ENCODE results near the gene BTK.

DNA sequence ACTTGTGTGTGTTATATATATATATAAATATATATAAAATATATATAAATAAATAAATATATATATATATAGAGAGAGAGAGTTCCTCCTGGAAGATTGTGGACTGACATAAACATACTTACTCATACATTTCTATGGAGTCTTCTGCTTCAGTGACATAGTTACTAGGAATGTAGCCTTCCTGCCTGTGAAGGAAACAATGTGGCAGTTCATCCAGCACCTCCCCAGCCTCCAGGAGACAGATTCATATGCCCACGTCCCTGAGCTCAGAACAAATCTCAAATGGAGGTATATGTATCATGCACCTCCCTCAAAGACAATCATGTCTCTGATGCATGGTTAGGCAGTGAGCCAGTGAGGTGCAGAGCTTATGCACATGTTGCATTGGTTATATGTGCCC lies 26.0 kb downstream of the BTK start:
- TF ChIP-seq, protein P1, sequence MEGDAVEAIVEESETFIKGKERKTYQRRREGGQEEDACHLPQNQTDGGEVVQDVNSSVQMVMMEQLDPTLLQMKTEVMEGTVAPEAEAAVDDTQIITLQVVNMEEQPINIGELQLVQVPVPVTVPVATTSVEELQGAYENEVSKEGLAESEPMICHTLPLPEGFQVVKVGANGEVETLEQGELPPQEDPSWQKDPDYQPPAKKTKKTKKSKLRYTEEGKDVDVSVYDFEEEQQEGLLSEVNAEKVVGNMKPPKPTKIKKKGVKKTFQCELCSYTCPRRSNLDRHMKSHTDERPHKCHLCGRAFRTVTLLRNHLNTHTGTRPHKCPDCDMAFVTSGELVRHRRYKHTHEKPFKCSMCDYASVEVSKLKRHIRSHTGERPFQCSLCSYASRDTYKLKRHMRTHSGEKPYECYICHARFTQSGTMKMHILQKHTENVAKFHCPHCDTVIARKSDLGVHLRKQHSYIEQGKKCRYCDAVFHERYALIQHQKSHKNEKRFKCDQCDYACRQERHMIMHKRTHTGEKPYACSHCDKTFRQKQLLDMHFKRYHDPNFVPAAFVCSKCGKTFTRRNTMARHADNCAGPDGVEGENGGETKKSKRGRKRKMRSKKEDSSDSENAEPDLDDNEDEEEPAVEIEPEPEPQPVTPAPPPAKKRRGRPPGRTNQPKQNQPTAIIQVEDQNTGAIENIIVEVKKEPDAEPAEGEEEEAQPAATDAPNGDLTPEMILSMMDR (IDR thresholded peaks at IDR 0.05; ENCODE audit: insufficient read depth, low read length, poor library complexity, severe bottlenecking), result no peak
- no peak for TF ChIP-seq EZH2phosphoT487 (conservative IDR thresholded peaks at IDR 0.05; ENCODE audit: low read length)

Data from SU-DHL-6 (cell line).